Duodenal mucosa (tissue), 2 donors: ENCODE results near the gene SNX9.
"Not testable (repeated sequence)": the region's sequence is repeated elsewhere in the genome, so short reads cannot be mapped to it uniquely, and the experiment has no call there.

Experiments
- H3K27ac ChIP-seq: one replicate; pipeline ENCODE4 v1.7.0; 2013; ENCODE audit warnings: low read depth, low read length
- H3K27me3 ChIP-seq, 2 donors: one replicate each; pipeline ENCODE4 v1.7.0; 2013; ENCODE audit warnings: low read length in 2 of 2, control low read depth in 1 of 2; ENCODE audit not compliant: insufficient read depth in 2 of 2, control insufficient read depth in 1 of 2
- H3K36me3 ChIP-seq, 2 donors: one replicate each; pipeline ENCODE4 v1.7.0; 2013; ENCODE audit warnings: low read length in 2 of 2, control low read depth in 1 of 2; ENCODE audit not compliant: insufficient read depth in 2 of 2, control insufficient read depth in 1 of 2
- H3K4me1 ChIP-seq, 2 donors: one replicate each; pipeline ENCODE4 v1.7.0; 2013; ENCODE audit warnings: low read length in 2 of 2, control low read depth in 1 of 2; ENCODE audit not compliant: insufficient read depth in 2 of 2, control insufficient read depth in 1 of 2
- H3K4me3 ChIP-seq, 2 donors: one replicate each; pipeline ENCODE4 v1.7.0; 2013; ENCODE audit warnings: low read length in 2 of 2, low read depth in 1 of 2
- H3K9ac ChIP-seq, 2 donors: one replicate each; pipeline ENCODE4 v1.7.0; 2013; ENCODE audit warnings: low read length in 2 of 2, low read depth in 1 of 2
- H3K9me3 ChIP-seq, 2 donors: one replicate each; pipeline ENCODE4 v1.7.0; 2013; ENCODE audit warnings: low read length in 2 of 2, control low read depth in 1 of 2; ENCODE audit not compliant: control insufficient read depth in 1 of 2

Gene SNX9

GRCh38 chr6:157855804-157856203 is 32.8 kb downstream of the SNX9 start:
- H3K27me3 ChIP-seq, H3K9ac ChIP-seq, H3K9me3 ChIP-seq, H3K27ac ChIP-seq, H3K4me1 ChIP-seq, H3K36me3 ChIP-seq, H3K4me3 ChIP-seq: not testable (repeated sequence)

- H3K27me3 ChIP-seq, H3K9ac ChIP-seq, H3K27ac ChIP-seq, H3K9me3 ChIP-seq, H3K4me3 ChIP-seq, H3K36me3 ChIP-seq: not testable (repeated sequence)
- peaks cover 5 to 11% of the 10 kb centered on the region in 2 donors for H3K4me1 ChIP-seq
These were observed 35.6 kb downstream of the SNX9 start for GRCh38 chr6:157858664-157859063.

GRCh38 chr6:157859775-157860504 is 36.9 kb downstream of the SNX9 start:
- Histone ChIP-seq H3K9ac (no peak overlapping the region), H3K36me3 (no peaks in the 10 kb centered on the region), H3K4me3 (no peak overlapping the region), H3K4me1 (peaks cover 5 to 11% of the 10 kb centered on the region in 2 donors), H3K27ac (no peak overlapping the region), H3K9me3 (no peaks in the 10 kb centered on the region), H3K27me3 (no peaks in the 10 kb centered on the region)

GRCh38 chr6:157860505-157860991 is 37.5 kb downstream of the SNX9 start:
- Histone ChIP-seq H3K36me3 (no peaks in the 10 kb centered on the region), H3K27me3 (no peaks in the 10 kb centered on the region), H3K27ac (no peak overlapping the region), H3K4me3 (no peak overlapping the region), H3K9ac (no peak overlapping the region), H3K4me1 (peaks cover 5 to 11% of the 10 kb centered on the region in 2 donors), H3K9me3 (no peaks in the 10 kb centered on the region)

GRCh38 chr6:157861184-157861583 is 38.1 kb downstream of the SNX9 start:
- H3K27me3 ChIP-seq, result no peaks in the 10 kb centered on the region
- no peak overlapping the region for H3K9ac ChIP-seq
- no peaks in the 10 kb centered on the region for H3K36me3 ChIP-seq
- H3K4me1 ChIP-seq, result peaks cover 5 to 11% of the 10 kb centered on the region in 2 donors
- no peak overlapping the region for H3K4me3 ChIP-seq
- no peaks in the 10 kb centered on the region for H3K9me3 ChIP-seq
- no peak overlapping the region for H3K27ac ChIP-seq

- Histone ChIP-seq H3K27ac (no peak overlapping the region), H3K9ac (no peak overlapping the region), H3K4me1 (peaks cover 5 to 11% of the 10 kb centered on the region in 2 donors), H3K9me3 (no peaks in the 10 kb centered on the region), H3K36me3 (no peaks in the 10 kb centered on the region), H3K4me3 (no peak overlapping the region), H3K27me3 (no peaks in the 10 kb centered on the region)
These were observed 38.8 kb downstream of the SNX9 start for GRCh38 chr6:157861814-157862213.

GRCh38 chr6:157862706-157863105 is 39.7 kb downstream of the SNX9 start:
- H3K4me1 ChIP-seq, result peaks cover 5 to 11% of the 10 kb centered on the region in 2 donors
- H3K9me3 ChIP-seq, result no peaks in the 10 kb centered on the region
- H3K27ac ChIP-seq, result no peak overlapping the region
- H3K4me3 ChIP-seq, result no peak overlapping the region
- no peaks in the 10 kb centered on the region for H3K36me3 ChIP-seq
- H3K27me3 ChIP-seq, result no peaks in the 10 kb centered on the region
- no peak overlapping the region for H3K9ac ChIP-seq

GRCh38 chr6:157864185-157864761 is 41.2 kb downstream of the SNX9 start:
- Histone ChIP-seq H3K36me3 (peaks cover 0 to 7% of the 10 kb centered on the region in 2 donors), H3K9ac (no peak overlapping the region), H3K4me3 (no peak overlapping the region), H3K27me3 (no peaks in the 10 kb centered on the region), H3K27ac (no peak overlapping the region), H3K9me3 (no peaks in the 10 kb centered on the region), H3K4me1 (peaks cover 5 to 11% of the 10 kb centered on the region in 2 donors)

GRCh38 chr6:157865249-157865648 is 42.2 kb downstream of the SNX9 start:
- Histone ChIP-seq H3K4me3 (no peak overlapping the region), H3K9me3 (no peaks in the 10 kb centered on the region), H3K27me3 (no peaks in the 10 kb centered on the region), H3K4me1 (peaks cover 3 to 10% of the 10 kb centered on the region in 2 donors), H3K27ac (no peak overlapping the region), H3K9ac (no peak overlapping the region), H3K36me3 (peaks cover 7 to 17% of the 10 kb centered on the region in 2 donors)

GRCh38 chr6:157867155-157867559 is 44.1 kb downstream of the SNX9 start:
- peaks cover 8 to 23% of the 10 kb centered on the region in 2 donors for H3K36me3 ChIP-seq
- H3K9ac ChIP-seq, result no peak overlapping the region
- H3K27ac ChIP-seq, result no peak overlapping the region
- H3K27me3 ChIP-seq, result no peaks in the 10 kb centered on the region
- H3K9me3 ChIP-seq, result no peaks in the 10 kb centered on the region
- H3K4me3 ChIP-seq, result no peak overlapping the region
- peaks cover 0 to 1% of the 10 kb centered on the region in 2 donors for H3K4me1 ChIP-seq
